PC-3 (cell line): ENCODE results near the gene TGIF2. TPM values are rescaled to one million over a fixed set of nuclear protein-coding genes. Genes with fewer than 3 reads are reported as not detected.

Experiments used
- ATAC-seq: fragments of 200-7000 bp; cut with Tn5 transposase; 2 replicates; pipeline ENCODE4 v1.9.1; 2020; ENCODE audit warnings: mild to moderate bottlenecking, moderate library complexity
- BruUV-seq: library from RNA; stranded (reverse); fragments of 400-500 nt; replicated peaks from 2 replicates; lab custom pipeline; 2021; lab: Mats Ljungman, UMichigan
- CTCF ChIA-PET: fragments of 300-600 bp; sonication (Branson Sonifier 250); formaldehyde crosslinking; loops from one replicate; lab custom pipeline; 2022; ENCODE audit warnings: antibody characterized with exemption; lab: Charles Lee
- POLR2A ChIA-PET: fragments of 300-600 bp; sonication (Branson Sonifier 250); formaldehyde crosslinking; loops from one replicate; lab custom pipeline; 2022; ENCODE audit warnings: antibody characterized with exemption; ENCODE audit not compliant: unreplicated experiment; lab: Charles Lee
- DNase-seq: peaks from one replicate; pipeline ENCODE4 v3.0.0-alpha.2; 2015
- H2AFZ ChIP-seq: fragments of 300-600 bp; sonication (generic); 2 replicates; pipeline ENCODE4 v1.6.0; 2016; ENCODE audit warnings: antibody characterized with exemption, low read length
- H3F3A ChIP-seq: fragments of 300-600 bp; sonication (generic); one replicate; pipeline ENCODE4 v1.6.0; 2017; ENCODE audit warnings: antibody characterized with exemption, low read length, control low read depth, mild to moderate bottlenecking; ENCODE audit not compliant: unreplicated experiment
- H3K27ac ChIP-seq: fragments of 300-600 bp; sonication (generic); 2 replicates; pipeline ENCODE4 v1.5.1; 2016; ENCODE audit warnings: mild to moderate bottlenecking, low read length
- H3K27me3 ChIP-seq: fragments of 300-600 bp; sonication (generic); 2 replicates; pipeline ENCODE4 v1.6.1; 2016; ENCODE audit warnings: low read length, mixed read lengths
- H3K36me3 ChIP-seq: fragments of 300-600 bp; sonication (generic); 2 replicates; pipeline ENCODE4 v1.6.1; 2016; ENCODE audit warnings: low read depth, mixed run types, low read length, mixed read lengths
- H3K4me1 ChIP-seq: fragments of 300-600 bp; sonication (generic); 2 replicates; pipeline ENCODE4 v1.5.1; 2016; ENCODE audit warnings: low read length; ENCODE audit not compliant: insufficient read depth
- H3K4me2 ChIP-seq: fragments of 300-600 bp; sonication (generic); 2 replicates; pipeline ENCODE4 v1.6.0; 2016; ENCODE audit warnings: low read length
- H3K4me3 ChIP-seq: fragments of 300-600 bp; sonication (generic); 2 replicates; pipeline ENCODE4 v1.5.1; 2016; ENCODE audit warnings: mild to moderate bottlenecking, low read length, mixed read lengths
- H3K79me2 ChIP-seq: fragments of 300-600 bp; sonication (generic); 2 replicates; pipeline ENCODE4 v1.6.1; 2017; ENCODE audit warnings: low read length, mixed read lengths
- H3K9ac ChIP-seq: fragments of 300-600 bp; sonication (generic); 2 replicates; pipeline ENCODE4 v1.6.0; 2016; ENCODE audit warnings: mild to moderate bottlenecking, low read length
- H3K9me2 ChIP-seq: fragments of 300-600 bp; sonication (generic); replicated peaks from 2 replicates; pipeline ENCODE4 v1.6.1; 2016; ENCODE audit warnings: mixed run types, low read length, mixed read lengths
- H3K9me3 ChIP-seq: fragments of 300-600 bp; sonication (generic); 2 replicates; pipeline ENCODE4 v1.6.1; 2016; ENCODE audit warnings: low read length, mixed read lengths
- H4K20me1 ChIP-seq: fragments of 300-600 bp; sonication (generic); 2 replicates; pipeline ENCODE4 v1.6.1; 2016; ENCODE audit warnings: low read length, mixed read lengths
- CTCF ChIP-seq: fragments of 300-600 bp; sonication (generic); conservative IDR thresholded peaks from 2 replicates; pipeline ENCODE4 v1.5.1; 2017; ENCODE audit warnings: antibody characterized with exemption, low read depth, mild to moderate bottlenecking, low read length
- EZH2 ChIP-seq: fragments of 300-600 bp; sonication (generic); IDR thresholded peaks from one replicate; pipeline ENCODE4 v1.6.1; 2017; ENCODE audit warnings: antibody characterized with exemption, mild to moderate bottlenecking, low read length; ENCODE audit not compliant: unreplicated experiment
- EZH2phosphoT487 ChIP-seq: fragments of 300-600 bp; sonication (generic); IDR thresholded peaks from 2 replicates; pipeline ENCODE4 v1.6.1; 2018; ENCODE audit warnings: mild to moderate bottlenecking, antibody characterized with exemption, low read length, borderline replicate concordance
- intact Hi-C: fragments of 100-400 bp; cut with micrococcal nuclease; formaldehyde crosslinking; loops from 2 replicates; pipeline ENCODE4 v1.9.0; 2023
- total RNA-seq: library from RNA; depleted of rRNA; stranded (reverse); fragments of >200 nt; gene quantifications from 2 replicates; pipeline ENCODE4 v1.2.3, GENCODE V29; 2014

Gene TGIF2
- total RNA-seq, 1 experiment from 2014 or later, result 15.2 TPM

DNA sequence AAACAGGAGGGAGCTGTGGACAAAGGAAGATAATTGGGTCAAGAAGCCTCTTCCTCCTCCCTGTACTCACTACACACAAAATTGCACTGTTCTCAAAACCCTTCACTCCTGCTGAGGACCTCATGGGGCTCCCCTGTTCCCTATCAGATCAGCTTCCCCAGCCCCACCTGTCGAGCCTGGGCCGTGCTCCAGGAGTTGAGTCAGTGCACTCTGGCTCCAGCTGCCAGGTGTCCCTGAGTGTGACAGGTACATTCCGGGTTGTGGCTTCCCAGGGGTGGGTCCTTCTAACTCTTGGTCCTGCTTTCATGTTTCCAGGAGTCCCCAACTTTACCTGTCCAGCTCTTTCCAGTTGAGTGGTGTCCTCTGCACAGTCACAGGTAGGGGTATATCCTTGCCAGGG is 40.6 kb downstream of the TGIF2 start:
- ChIA-PET CTCF (interaction anchor here (0.7 to 1.5 kb wide), 2 partner anchors 115 to 141 kb away, joined by 5 read pairs; no protein-coding TSS in a partner anchor), POLR2A (no interaction called here)
- BruUV-seq, result no TSS peak
- Histone ChIP-seq H3K9me2 (no peaks in the 10 kb centered on the region), H3K4me3 (no peak overlapping the region), H2AFZ (no peak overlapping the region), H3K27me3 (no peaks in the 10 kb centered on the region), H3K79me2 (peaks cover 6% of the 10 kb centered on the region; the same call in 1 of the 2 replicates), H3F3A (no peaks in the 10 kb centered on the region), H3K9me3 (no peaks in the 10 kb centered on the region), H3K36me3 (peaks cover 37% of the 10 kb centered on the region), H3K4me1 (peaks cover 12% of the 10 kb centered on the region; the same call in 1 of the 2 replicates), H3K9ac (no peak overlapping the region), H3K27ac (no peak overlapping the region), H3K4me2 (no peak overlapping the region), H4K20me1 (no peaks in the 10 kb centered on the region)
- intact Hi-C loops, result no loop called here
- DNase-seq (peak; percentile 71), ATAC-seq (peak; percentile 77)
- no peak for TF ChIP-seq EZH2
- TF ChIP-seq CTCF, result no peak
- TF ChIP-seq EZH2phosphoT487, result no peak

DNA sequence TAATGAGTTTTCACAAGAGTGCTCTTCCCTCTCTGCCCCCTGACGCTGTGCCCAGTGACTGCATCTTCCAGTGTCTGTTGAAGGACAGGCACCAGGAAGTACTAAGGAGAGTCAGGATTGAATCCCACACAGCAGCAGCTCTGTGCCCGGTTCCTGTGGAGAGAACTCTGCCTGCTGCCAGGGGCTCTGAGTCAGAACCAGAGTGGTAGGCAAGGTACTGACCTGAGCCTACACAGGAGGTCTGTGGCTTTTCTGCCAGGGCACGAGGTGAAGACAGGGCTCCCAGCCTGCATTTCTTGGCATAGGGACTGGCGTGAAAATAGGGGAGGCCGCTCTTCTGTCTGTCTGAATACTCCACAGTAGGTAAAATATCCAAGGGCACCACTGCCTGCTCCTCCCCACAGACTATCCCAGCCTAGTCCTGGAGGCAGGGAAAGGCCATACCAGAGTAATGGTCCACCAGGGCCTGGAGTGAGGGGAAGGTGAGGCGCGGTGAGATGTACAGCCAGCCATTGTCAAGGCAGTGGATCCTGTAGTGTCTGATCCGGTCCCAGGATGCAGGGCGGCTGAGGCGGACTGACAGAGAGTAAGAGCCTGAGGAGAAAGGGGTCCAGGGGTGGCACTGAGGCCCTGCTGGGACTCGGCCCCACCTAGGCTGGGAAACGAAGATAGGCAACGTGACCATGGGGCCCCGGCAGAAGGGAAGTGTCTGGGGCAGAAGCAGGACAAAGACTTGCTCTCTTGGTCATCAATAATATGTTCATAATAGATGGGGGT is 41.6 kb downstream of the TGIF2 start:
- intact Hi-C loops, result no loop called here
- ChIA-PET POLR2A (no interaction called here), CTCF (no interaction called here)
- H3K9ac ChIP-seq, result no peak overlapping the region
- no peaks in the 10 kb centered on the region for H4K20me1 ChIP-seq
- no peaks in the 10 kb centered on the region for H3K9me3 ChIP-seq
- DNase-seq (no peak), ATAC-seq (no peak)
- H3K27me3 ChIP-seq, result no peaks in the 10 kb centered on the region
- H3K79me2 ChIP-seq, result peaks cover under 1% of the 10 kb centered on the region; the same call in 1 of the 2 replicates
- BruUV-seq, result no TSS peak
- no peak overlapping the region for H3K4me2 ChIP-seq
- H2AFZ ChIP-seq, result no peak overlapping the region
- no peaks in the 10 kb centered on the region for H3F3A ChIP-seq
- peaks cover 29% of the 10 kb centered on the region for H3K36me3 ChIP-seq
- no peak overlapping the region for H3K27ac ChIP-seq
- H3K4me1 ChIP-seq, result peaks cover 12% of the 10 kb centered on the region; the same call in 1 of the 2 replicates
- H3K9me2 ChIP-seq, result no peaks in the 10 kb centered on the region
- H3K4me3 ChIP-seq, result no peak overlapping the region
- TF ChIP-seq EZH2phosphoT487 (no peak), CTCF (no peak), EZH2 (no peak)

GRCh38 chr20:36620917-36621316 is 47.5 kb downstream of the TGIF2 start:
- POLR2A ChIA-PET, result no interaction called here
- Histone ChIP-seq H3K27me3 (no peaks in the 10 kb centered on the region), H3K79me2 (no peaks in the 10 kb centered on the region), H3K4me1 (no peaks in the 10 kb centered on the region), H3K36me3 (no peaks in the 10 kb centered on the region), H2AFZ (no peak overlapping the region), H3F3A (no peaks in the 10 kb centered on the region), H3K27ac (no peak overlapping the region), H4K20me1 (no peaks in the 10 kb centered on the region), H3K9me2 (no peaks in the 10 kb centered on the region), H3K4me3 (no peak overlapping the region), H3K9me3 (no peaks in the 10 kb centered on the region), H3K4me2 (no peak overlapping the region), H3K9ac (no peak overlapping the region)
- intact Hi-C loops, result no loop called here
- no peak for TF ChIP-seq EZH2
- no peak for TF ChIP-seq CTCF
- TF ChIP-seq EZH2phosphoT487, result no peak
- no TSS peak for BruUV-seq
- ATAC-seq (no peak), DNase-seq (no peak)
- CTCF ChIA-PET, result no interaction called here
